WTC11 (cell line): ENCODE measurements around the gene LTF. TPM values are rescaled to one million over a fixed set of nuclear protein-coding genes. Genes with fewer than 3 reads are reported as not detected.

Experiments used
- ATAC-seq: fragments of 200-7000 bp; cut with Tn5 transposase; 2 replicates; pipeline ENCODE4 v1.10.0; 2021; ENCODE audit warnings: mild to moderate bottlenecking, moderate library complexity
- CTCF ChIA-PET: fragments of 300-600 bp; sonication (Branson Sonifier 250); formaldehyde crosslinking; loops from one replicate; lab custom pipeline; 2021; ENCODE audit warnings: antibody characterized with exemption; lab: Charles Lee
- POLR2A ChIA-PET: fragments of 350-600 bp; sonication (Branson Sonifier 250); formaldehyde crosslinking; loops from one replicate; lab custom pipeline; 2021; ENCODE audit warnings: antibody characterized with exemption; lab: Charles Lee
- DNase-seq: peaks from one replicate; pipeline ENCODE4 v3.0.0; 2021; ENCODE audit warnings: low spot score
- H3K27ac Mint-ChIP-seq: 2 replicates; pipeline ENCODE4 v1.8.0; 2021; ENCODE audit warnings: mixed read lengths
- H3K27me3 Mint-ChIP-seq: 2 replicates; pipeline ENCODE4 v1.8.0; 2021; ENCODE audit warnings: low read depth, mild to moderate bottlenecking, moderate library complexity, mixed read lengths
- H3K36me3 Mint-ChIP-seq: 2 replicates; pipeline ENCODE4 v1.8.0; 2021; ENCODE audit warnings: mixed read lengths
- H3K4me1 Mint-ChIP-seq: 2 replicates; pipeline ENCODE4 v1.8.0; 2022; ENCODE audit warnings: mixed read lengths
- H3K4me3 Mint-ChIP-seq: 2 replicates; pipeline ENCODE4 v1.8.0; 2021; ENCODE audit warnings: mild to moderate bottlenecking, moderate library complexity, mixed read lengths
- H3K9me3 Mint-ChIP-seq: 2 replicates; pipeline ENCODE4 v1.8.0; 2021; ENCODE audit warnings: mixed read lengths
- CBFB ChIP-seq: sonication (generic); formaldehyde crosslinking; IDR thresholded peaks from 2 replicates; pipeline ENCODE4 v1.8.1; 2022; ENCODE audit warnings: mild to moderate bottlenecking, low read depth, missing genetic modification reagents
- ELF4 ChIP-seq: sonication (generic); formaldehyde crosslinking; IDR thresholded peaks from 2 replicates; pipeline ENCODE4 v1.8.1; 2022; ENCODE audit warnings: low read depth, mild to moderate bottlenecking, moderate library complexity, missing genetic modification reagents
- EMX1 ChIP-seq: fragments of 250-450 bp; sonication (Bioruptor Pico); IDR thresholded peaks from 2 replicates; pipeline ENCODE4 v1.8.0; 2021; ENCODE audit warnings: mild to moderate bottlenecking
- GRHL2 ChIP-seq: fragments of 250-450 bp; sonication (Bioruptor Pico); IDR thresholded peaks from 2 replicates; pipeline ENCODE4 v1.8.0; 2022; ENCODE audit warnings: mild to moderate bottlenecking, moderate library complexity; ENCODE audit not compliant: insufficient replicate concordance, severe bottlenecking
- HMGA2 ChIP-seq: fragments of 250-450 bp; sonication (Bioruptor Pico); IDR thresholded peaks from 2 replicates; pipeline ENCODE4 v1.4.0; 2021; ENCODE audit warnings: mild to moderate bottlenecking, moderate library complexity
- IRF2 ChIP-seq: sonication (generic); formaldehyde crosslinking; IDR thresholded peaks from 2 replicates; pipeline ENCODE4 v1.8.0; 2022; ENCODE audit warnings: low read depth, missing genetic modification reagents, borderline replicate concordance
- NFATC4 ChIP-seq: fragments of 250-450 bp; sonication (Bioruptor Pico); IDR thresholded peaks from 2 replicates; pipeline ENCODE4 v1.9.0; 2021; ENCODE audit warnings: mild to moderate bottlenecking
- NFYB ChIP-seq: sonication (generic); formaldehyde crosslinking; conservative IDR thresholded peaks from 2 replicates; pipeline ENCODE4 v1.8.0; 2022; ENCODE audit warnings: low read depth, missing genetic modification reagents
- NR2C2 ChIP-seq: sonication (generic); formaldehyde crosslinking; IDR thresholded peaks from 2 replicates; pipeline ENCODE4 v1.8.0; 2022; ENCODE audit warnings: mild to moderate bottlenecking, missing genetic modification reagents
- RELA ChIP-seq: sonication (generic); formaldehyde crosslinking; IDR thresholded peaks from 2 replicates; pipeline ENCODE4 v1.8.1; 2022; ENCODE audit warnings: missing genetic modification reagents, mild to moderate bottlenecking, borderline replicate concordance
- SMAD4 ChIP-seq: sonication (generic); formaldehyde crosslinking; IDR thresholded peaks from 2 replicates; pipeline ENCODE4 v1.8.0; 2022; ENCODE audit warnings: mild to moderate bottlenecking, missing genetic modification reagents
- SP1 ChIP-seq: sonication (generic); formaldehyde crosslinking; conservative IDR thresholded peaks from 2 replicates; pipeline ENCODE4 v1.8.1; 2022; ENCODE audit warnings: missing genetic modification reagents
- TEAD1 ChIP-seq: sonication (generic); formaldehyde crosslinking; IDR thresholded peaks from 2 replicates; pipeline ENCODE4 v1.8.0; 2022; ENCODE audit warnings: mild to moderate bottlenecking, missing genetic modification reagents
- TEAD4 ChIP-seq: sonication (generic); formaldehyde crosslinking; IDR thresholded peaks from 2 replicates; pipeline ENCODE4 v1.8.0; 2022; ENCODE audit warnings: mild to moderate bottlenecking, missing genetic modification reagents
- TP53 ChIP-seq: sonication (generic); formaldehyde crosslinking; IDR thresholded peaks from 2 replicates; pipeline ENCODE4 v1.8.1; 2023; ENCODE audit warnings: mild to moderate bottlenecking, missing genetic modification reagents
- ZNF232 ChIP-seq: sonication (generic); formaldehyde crosslinking; IDR thresholded peaks from 2 replicates; pipeline ENCODE4 v1.8.0; 2022; ENCODE audit warnings: mild to moderate bottlenecking, missing genetic modification reagents
- ZNF317 ChIP-seq: sonication (generic); formaldehyde crosslinking; IDR thresholded peaks from 2 replicates; pipeline ENCODE4 v1.8.1; 2023; ENCODE audit warnings: low read depth, mild to moderate bottlenecking, moderate library complexity, missing genetic modification reagents, borderline replicate concordance
- ZNF423 ChIP-seq: fragments of 250-450 bp; sonication (Bioruptor Pico); IDR thresholded peaks from 2 replicates; pipeline ENCODE4 v2.1.2; 2022; ENCODE audit warnings: mild to moderate bottlenecking, moderate library complexity
- total RNA-seq: library from RNA; stranded (reverse); gene quantifications from 3 replicates; pipeline ENCODE4 v1.2.3, GENCODE V29; 2021
- TF ChIP-seq, protein P1 (sequence below): fragments of 250-450 bp; sonication (Bioruptor Pico); IDR thresholded peaks from 2 replicates; pipeline ENCODE4 v1.9.0; 2021; ENCODE audit warnings: mild to moderate bottlenecking
- TF ChIP-seq, protein P2 (sequence below): sonication (generic); formaldehyde crosslinking; IDR thresholded peaks from 2 replicates; pipeline ENCODE4 v1.8.1; 2022; ENCODE audit warnings: low read depth, mild to moderate bottlenecking, moderate library complexity, missing genetic modification reagents, borderline replicate concordance
- TF ChIP-seq, protein P3 (sequence below): sonication (generic); formaldehyde crosslinking; IDR thresholded peaks from 2 replicates; pipeline ENCODE4 v1.8.0; 2023; ENCODE audit warnings: missing genetic modification reagents
- TF ChIP-seq, protein P4 (sequence below): sonication (generic); formaldehyde crosslinking; IDR thresholded peaks from 2 replicates; pipeline ENCODE4 v1.8.1; 2022; ENCODE audit warnings: mild to moderate bottlenecking, moderate library complexity, missing genetic modification reagents
- TF ChIP-seq, protein P5 (sequence below): sonication (generic); formaldehyde crosslinking; IDR thresholded peaks from 2 replicates; pipeline ENCODE4 v1.8.0; 2022; ENCODE audit warnings: mild to moderate bottlenecking, missing genetic modification reagents
- TF ChIP-seq, protein P6 (sequence below): fragments of 250-450 bp; sonication (Bioruptor Pico); IDR thresholded peaks from 2 replicates; pipeline ENCODE4 v1.9.0; 2021; ENCODE audit warnings: mild to moderate bottlenecking, borderline replicate concordance
- TF ChIP-seq, protein P7 (sequence below): fragments of 250-450 bp; sonication (Bioruptor Pico); IDR thresholded peaks from 2 replicates; pipeline ENCODE4 v1.9.0; 2021; ENCODE audit warnings: mild to moderate bottlenecking

The LTF gene
- total RNA-seq, 1 experiment from 2014 or later: 0.22 TPM

DNA sequence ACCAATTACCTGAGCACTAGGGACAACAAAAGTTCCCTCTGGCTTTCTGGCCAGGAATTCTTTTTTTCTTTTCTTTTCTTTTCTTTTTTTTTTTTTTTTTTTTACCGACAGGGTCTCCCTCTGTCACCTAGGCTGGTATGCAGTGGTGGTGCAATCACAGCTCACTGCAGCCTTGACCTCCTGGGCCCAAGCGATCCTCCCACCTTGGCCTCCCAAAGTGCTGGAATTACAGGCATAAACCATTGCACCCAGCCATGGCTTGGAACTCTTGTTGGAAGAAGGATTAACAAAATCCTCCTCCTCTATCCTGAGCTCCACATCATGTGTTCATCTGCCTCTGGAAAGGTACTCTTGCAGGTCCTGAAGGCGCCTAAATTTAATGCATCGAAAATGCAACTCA is 2.9 kb upstream of the LTF start:
- DNase-seq (no peak), ATAC-seq (no peak)
- Mint-ChIP-seq H3K9me3 (no peaks in the 10 kb centered on the region), H3K27ac (no peak overlapping the region), H3K4me3 (no peak overlapping the region), H3K4me1 (peaks cover 3% of the 10 kb centered on the region), H3K27me3 (peaks cover 36% of the 10 kb centered on the region), H3K36me3 (no peaks in the 10 kb centered on the region)
- ChIA-PET CTCF (interaction anchor here (1.0 kb wide), 1 partner anchor 18 kb away, joined by 3 read pairs; no protein-coding TSS in a partner anchor), POLR2A (no interaction called here)
- TF ChIP-seq NFYB (CRISPR knock-in tag): no peak
- no peak for TF ChIP-seq HMGA2 (CRISPR knock-in tag)
- no peak for TF ChIP-seq ELF4
- TF ChIP-seq ZNF423 (CRISPR knock-in tag): no peak
- TF ChIP-seq TP53 (CRISPR knock-in tag): no peak
- TF ChIP-seq, protein P1, sequence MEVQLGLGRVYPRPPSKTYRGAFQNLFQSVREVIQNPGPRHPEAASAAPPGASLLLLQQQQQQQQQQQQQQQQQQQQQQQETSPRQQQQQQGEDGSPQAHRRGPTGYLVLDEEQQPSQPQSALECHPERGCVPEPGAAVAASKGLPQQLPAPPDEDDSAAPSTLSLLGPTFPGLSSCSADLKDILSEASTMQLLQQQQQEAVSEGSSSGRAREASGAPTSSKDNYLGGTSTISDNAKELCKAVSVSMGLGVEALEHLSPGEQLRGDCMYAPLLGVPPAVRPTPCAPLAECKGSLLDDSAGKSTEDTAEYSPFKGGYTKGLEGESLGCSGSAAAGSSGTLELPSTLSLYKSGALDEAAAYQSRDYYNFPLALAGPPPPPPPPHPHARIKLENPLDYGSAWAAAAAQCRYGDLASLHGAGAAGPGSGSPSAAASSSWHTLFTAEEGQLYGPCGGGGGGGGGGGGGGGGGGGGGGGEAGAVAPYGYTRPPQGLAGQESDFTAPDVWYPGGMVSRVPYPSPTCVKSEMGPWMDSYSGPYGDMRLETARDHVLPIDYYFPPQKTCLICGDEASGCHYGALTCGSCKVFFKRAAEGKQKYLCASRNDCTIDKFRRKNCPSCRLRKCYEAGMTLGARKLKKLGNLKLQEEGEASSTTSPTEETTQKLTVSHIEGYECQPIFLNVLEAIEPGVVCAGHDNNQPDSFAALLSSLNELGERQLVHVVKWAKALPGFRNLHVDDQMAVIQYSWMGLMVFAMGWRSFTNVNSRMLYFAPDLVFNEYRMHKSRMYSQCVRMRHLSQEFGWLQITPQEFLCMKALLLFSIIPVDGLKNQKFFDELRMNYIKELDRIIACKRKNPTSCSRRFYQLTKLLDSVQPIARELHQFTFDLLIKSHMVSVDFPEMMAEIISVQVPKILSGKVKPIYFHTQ (CRISPR knock-in tag): no peak
- TF ChIP-seq, protein P2, sequence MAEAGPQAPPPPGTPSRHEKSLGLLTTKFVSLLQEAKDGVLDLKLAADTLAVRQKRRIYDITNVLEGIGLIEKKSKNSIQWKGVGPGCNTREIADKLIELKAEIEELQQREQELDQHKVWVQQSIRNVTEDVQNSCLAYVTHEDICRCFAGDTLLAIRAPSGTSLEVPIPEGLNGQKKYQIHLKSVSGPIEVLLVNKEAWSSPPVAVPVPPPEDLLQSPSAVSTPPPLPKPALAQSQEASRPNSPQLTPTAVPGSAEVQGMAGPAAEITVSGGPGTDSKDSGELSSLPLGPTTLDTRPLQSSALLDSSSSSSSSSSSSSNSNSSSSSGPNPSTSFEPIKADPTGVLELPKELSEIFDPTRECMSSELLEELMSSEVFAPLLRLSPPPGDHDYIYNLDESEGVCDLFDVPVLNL (CRISPR knock-in tag): no peak
- no peak for TF ChIP-seq RELA (CRISPR knock-in tag)
- TF ChIP-seq ZNF232: no peak
- TF ChIP-seq SMAD4 (CRISPR knock-in tag): no peak
- TF ChIP-seq, protein P3, sequence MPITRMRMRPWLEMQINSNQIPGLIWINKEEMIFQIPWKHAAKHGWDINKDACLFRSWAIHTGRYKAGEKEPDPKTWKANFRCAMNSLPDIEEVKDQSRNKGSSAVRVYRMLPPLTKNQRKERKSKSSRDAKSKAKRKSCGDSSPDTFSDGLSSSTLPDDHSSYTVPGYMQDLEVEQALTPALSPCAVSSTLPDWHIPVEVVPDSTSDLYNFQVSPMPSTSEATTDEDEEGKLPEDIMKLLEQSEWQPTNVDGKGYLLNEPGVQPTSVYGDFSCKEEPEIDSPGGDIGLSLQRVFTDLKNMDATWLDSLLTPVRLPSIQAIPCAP (CRISPR knock-in tag): no peak
- TF ChIP-seq IRF2: no peak
- TF ChIP-seq SP1: no peak
- TF ChIP-seq GRHL2 (CRISPR knock-in tag): no peak
- TF ChIP-seq NR2C2 (CRISPR knock-in tag): no peak
- TF ChIP-seq, protein P4, sequence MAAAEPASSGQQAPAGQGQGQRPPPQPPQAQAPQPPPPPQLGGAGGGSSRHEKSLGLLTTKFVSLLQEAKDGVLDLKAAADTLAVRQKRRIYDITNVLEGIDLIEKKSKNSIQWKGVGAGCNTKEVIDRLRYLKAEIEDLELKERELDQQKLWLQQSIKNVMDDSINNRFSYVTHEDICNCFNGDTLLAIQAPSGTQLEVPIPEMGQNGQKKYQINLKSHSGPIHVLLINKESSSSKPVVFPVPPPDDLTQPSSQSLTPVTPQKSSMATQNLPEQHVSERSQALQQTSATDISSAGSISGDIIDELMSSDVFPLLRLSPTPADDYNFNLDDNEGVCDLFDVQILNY (CRISPR knock-in tag): no peak

DNA sequence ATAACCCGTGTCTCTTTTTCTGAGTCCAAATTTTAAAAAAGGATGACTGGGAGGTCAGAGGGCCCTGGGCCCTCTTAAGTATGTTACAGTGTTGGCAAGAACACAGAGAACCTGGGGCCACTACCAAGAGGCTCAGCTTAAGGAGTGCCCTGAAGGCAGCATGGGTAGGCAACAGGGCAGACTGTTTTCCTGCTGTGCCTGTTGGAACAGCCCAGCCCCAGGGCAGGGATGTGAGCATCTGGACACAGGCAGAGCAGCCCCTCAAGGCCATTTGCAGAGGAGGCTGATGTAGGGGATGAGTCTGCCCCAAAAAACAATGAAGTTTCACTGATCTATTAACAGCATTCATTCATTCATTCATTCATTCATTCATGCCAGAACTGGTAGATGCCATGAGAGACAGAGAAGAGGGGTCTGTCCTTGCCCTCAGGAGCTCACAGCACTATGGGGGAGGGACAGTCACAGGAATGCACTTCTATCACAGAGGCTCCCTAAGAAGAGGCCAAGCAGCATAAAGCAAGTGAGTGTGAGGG is 2.2 kb upstream of the LTF start:
- H3K4me1 Mint-ChIP-seq: peaks cover 3% of the 10 kb centered on the region
- ChIA-PET POLR2A (no interaction called here), CTCF (interaction anchor here (1.0 kb wide), 1 partner anchor 17 kb away, joined by 3 read pairs; no protein-coding TSS in a partner anchor)
- peaks cover 39% of the 10 kb centered on the region for H3K27me3 Mint-ChIP-seq
- no peak overlapping the region for H3K27ac Mint-ChIP-seq
- ATAC-seq (no peak), DNase-seq (no peak)
- no peak overlapping the region for H3K4me3 Mint-ChIP-seq
- H3K9me3 Mint-ChIP-seq: no peaks in the 10 kb centered on the region
- H3K36me3 Mint-ChIP-seq: no peaks in the 10 kb centered on the region
- TF ChIP-seq CBFB (CRISPR knock-in tag) (no peak), EMX1 (CRISPR knock-in tag) (no peak), ZNF317 (CRISPR knock-in tag) (no peak), TEAD4 (no peak), TEAD1 (CRISPR knock-in tag) (no peak), NFATC4 (no peak)
- TF ChIP-seq, protein P5, sequence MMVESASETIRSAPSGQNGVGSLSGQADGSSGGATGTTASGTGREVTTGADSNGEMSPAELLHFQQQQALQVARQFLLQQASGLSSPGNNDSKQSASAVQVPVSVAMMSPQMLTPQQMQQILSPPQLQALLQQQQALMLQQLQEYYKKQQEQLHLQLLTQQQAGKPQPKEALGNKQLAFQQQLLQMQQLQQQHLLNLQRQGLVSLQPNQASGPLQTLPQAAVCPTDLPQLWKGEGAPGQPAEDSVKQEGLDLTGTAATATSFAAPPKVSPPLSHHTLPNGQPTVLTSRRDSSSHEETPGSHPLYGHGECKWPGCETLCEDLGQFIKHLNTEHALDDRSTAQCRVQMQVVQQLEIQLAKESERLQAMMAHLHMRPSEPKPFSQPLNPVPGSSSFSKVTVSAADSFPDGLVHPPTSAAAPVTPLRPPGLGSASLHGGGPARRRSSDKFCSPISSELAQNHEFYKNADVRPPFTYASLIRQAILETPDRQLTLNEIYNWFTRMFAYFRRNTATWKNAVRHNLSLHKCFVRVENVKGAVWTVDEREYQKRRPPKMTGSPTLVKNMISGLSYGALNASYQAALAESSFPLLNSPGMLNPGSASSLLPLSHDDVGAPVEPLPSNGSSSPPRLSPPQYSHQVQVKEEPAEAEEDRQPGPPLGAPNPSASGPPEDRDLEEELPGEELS (CRISPR knock-in tag): no peak
- TF ChIP-seq, protein P6, sequence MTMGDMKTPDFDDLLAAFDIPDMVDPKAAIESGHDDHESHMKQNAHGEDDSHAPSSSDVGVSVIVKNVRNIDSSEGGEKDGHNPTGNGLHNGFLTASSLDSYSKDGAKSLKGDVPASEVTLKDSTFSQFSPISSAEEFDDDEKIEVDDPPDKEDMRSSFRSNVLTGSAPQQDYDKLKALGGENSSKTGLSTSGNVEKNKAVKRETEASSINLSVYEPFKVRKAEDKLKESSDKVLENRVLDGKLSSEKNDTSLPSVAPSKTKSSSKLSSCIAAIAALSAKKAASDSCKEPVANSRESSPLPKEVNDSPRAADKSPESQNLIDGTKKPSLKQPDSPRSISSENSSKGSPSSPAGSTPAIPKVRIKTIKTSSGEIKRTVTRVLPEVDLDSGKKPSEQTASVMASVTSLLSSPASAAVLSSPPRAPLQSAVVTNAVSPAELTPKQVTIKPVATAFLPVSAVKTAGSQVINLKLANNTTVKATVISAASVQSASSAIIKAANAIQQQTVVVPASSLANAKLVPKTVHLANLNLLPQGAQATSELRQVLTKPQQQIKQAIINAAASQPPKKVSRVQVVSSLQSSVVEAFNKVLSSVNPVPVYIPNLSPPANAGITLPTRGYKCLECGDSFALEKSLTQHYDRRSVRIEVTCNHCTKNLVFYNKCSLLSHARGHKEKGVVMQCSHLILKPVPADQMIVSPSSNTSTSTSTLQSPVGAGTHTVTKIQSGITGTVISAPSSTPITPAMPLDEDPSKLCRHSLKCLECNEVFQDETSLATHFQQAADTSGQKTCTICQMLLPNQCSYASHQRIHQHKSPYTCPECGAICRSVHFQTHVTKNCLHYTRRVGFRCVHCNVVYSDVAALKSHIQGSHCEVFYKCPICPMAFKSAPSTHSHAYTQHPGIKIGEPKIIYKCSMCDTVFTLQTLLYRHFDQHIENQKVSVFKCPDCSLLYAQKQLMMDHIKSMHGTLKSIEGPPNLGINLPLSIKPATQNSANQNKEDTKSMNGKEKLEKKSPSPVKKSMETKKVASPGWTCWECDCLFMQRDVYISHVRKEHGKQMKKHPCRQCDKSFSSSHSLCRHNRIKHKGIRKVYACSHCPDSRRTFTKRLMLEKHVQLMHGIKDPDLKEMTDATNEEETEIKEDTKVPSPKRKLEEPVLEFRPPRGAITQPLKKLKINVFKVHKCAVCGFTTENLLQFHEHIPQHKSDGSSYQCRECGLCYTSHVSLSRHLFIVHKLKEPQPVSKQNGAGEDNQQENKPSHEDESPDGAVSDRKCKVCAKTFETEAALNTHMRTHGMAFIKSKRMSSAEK: no peak
- TF ChIP-seq, protein P7, sequence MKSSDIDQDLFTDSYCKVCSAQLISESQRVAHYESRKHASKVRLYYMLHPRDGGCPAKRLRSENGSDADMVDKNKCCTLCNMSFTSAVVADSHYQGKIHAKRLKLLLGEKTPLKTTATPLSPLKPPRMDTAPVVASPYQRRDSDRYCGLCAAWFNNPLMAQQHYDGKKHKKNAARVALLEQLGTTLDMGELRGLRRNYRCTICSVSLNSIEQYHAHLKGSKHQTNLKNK (CRISPR knock-in tag): no peak
